Endothelial cell of umbilical vein (primary cell): ENCODE data around the gene LCN12. TPM values are rescaled to one million over a fixed set of nuclear protein-coding genes. Genes with fewer than 3 reads are reported as not detected.

Experiments
- BruUV-seq: library from RNA; stranded (reverse); fragments of 400-500 nt; replicated peaks from 2 replicates; lab custom pipeline; 2021; lab: Mats Ljungman, UMichigan
- CTCF ChIA-PET: fragments of 300-600, 350-600 bp; sonication (Branson Sonifier 250); formaldehyde crosslinking; loops from one replicate; lab custom pipeline; 2021; ENCODE audit warnings: antibody characterized with exemption, inconsistent platforms; lab: Charles Lee
- POLR2A ChIA-PET: fragments of 300-600, 350-600 bp; sonication (Branson Sonifier 250); formaldehyde crosslinking; loops from one replicate; lab custom pipeline; 2021; ENCODE audit warnings: antibody characterized with exemption, inconsistent platforms; lab: Charles Lee
- DNase-seq: peaks from one replicate; pipeline ENCODE4 v3.0.0-alpha.2; 2011; ENCODE audit warnings: low read depth, low spot score
- FAIRE-seq: peaks from 2 replicates; lab custom pipeline; 2011; peaks lifted over from hg19 to GRCh38; lab: Jason Lieb, UNC
- H2AFZ ChIP-seq: 2 replicates; pipeline ENCODE4 v1.6.0; 2012; ENCODE audit warnings: low read depth, low read length, control low read depth, inconsistent platforms
- H3K27ac ChIP-seq: 2 replicates; pipeline ENCODE4 v1.5.1; 2011; ENCODE audit warnings: low read depth, mild to moderate bottlenecking, control low read depth, low read length, moderate library complexity; ENCODE audit not compliant: insufficient read depth
- H3K27me3 ChIP-seq, 2 experiments: 2 replicates each; pipeline versions ENCODE4 v1.6.0 to v1.6.1; 2011; ENCODE audit warnings: low read length in 2 of 2, mixed read lengths in 1 of 2; ENCODE audit not compliant: control insufficient read depth in 2 of 2, insufficient read depth in 2 of 2
- H3K36me3 ChIP-seq, 2 experiments: 2 replicates in 1 of 2; 3 replicates in 1 of 2; pipeline ENCODE4 v1.5.1; 2011; ENCODE audit warnings: low read length in 2 of 2, mild to moderate bottlenecking in 1 of 2, moderate library complexity in 1 of 2; ENCODE audit not compliant: control insufficient read depth in 2 of 2, insufficient read depth in 2 of 2; ENCODE audit errors: extremely low read depth in 1 of 2
- H3K4me1 ChIP-seq: 3 replicates; pipeline ENCODE4 v1.5.1; 2011; ENCODE audit warnings: mild to moderate bottlenecking, low read length; ENCODE audit not compliant: control insufficient read depth, insufficient read depth; ENCODE audit errors: extremely low read depth
- H3K4me2 ChIP-seq: 2 replicates; pipeline ENCODE4 v1.6.1; 2011; ENCODE audit warnings: low read length, control low read depth, mixed read lengths; ENCODE audit not compliant: insufficient read depth
- H3K4me3 ChIP-seq, 3 experiments: fragments of 200-600 bp in 1 of 3; sonication (generic), shearing (Covaris generic) in 1 of 3; replicated peaks in 1 of 3; 2 replicates each; pipeline ENCODE4 v1.5.1; 2011 to 2016; ENCODE audit warnings: control low read depth in 3 of 3, low read length in 3 of 3, mild to moderate bottlenecking in 2 of 3, inconsistent platforms in 1 of 3, low read depth in 1 of 3, moderate library complexity in 1 of 3; ENCODE audit not compliant: insufficient read depth in 1 of 3
- H3K79me2 ChIP-seq: 2 replicates; pipeline ENCODE4 v1.6.0; 2012; ENCODE audit warnings: low read length, inconsistent platforms; ENCODE audit not compliant: control insufficient read depth, insufficient read depth
- H3K9ac ChIP-seq: replicated peaks from 2 replicates; pipeline ENCODE3; 2011; ENCODE audit warnings: low read length, control low read depth; ENCODE audit not compliant: insufficient read depth; ENCODE audit errors: extremely low read depth
- H3K9me1 ChIP-seq: replicated peaks from 3 replicates; pipeline ENCODE4 v1.6.0; 2011; ENCODE audit warnings: mild to moderate bottlenecking, low read length; ENCODE audit not compliant: control insufficient read depth, insufficient read depth; ENCODE audit errors: extremely low read depth
- H3K9me3 ChIP-seq: replicated peaks from 2 replicates; pipeline ENCODE4 v1.5.1; 2012; ENCODE audit warnings: low read length, inconsistent platforms; ENCODE audit not compliant: control insufficient read depth, insufficient read depth
- H4K20me1 ChIP-seq: replicated peaks from 2 replicates; pipeline ENCODE3; 2011; ENCODE audit warnings: mild to moderate bottlenecking, low read length; ENCODE audit not compliant: control insufficient read depth, insufficient read depth; ENCODE audit errors: extremely low read depth
- CTCF ChIP-seq, 2 donors: IDR thresholded peaks; 1 replicate in 1 of 2; 2 replicates in 1 of 2; pipeline ENCODE4 v1.5.1; 2011; ENCODE audit warnings: low read length in 2 of 2, mild to moderate bottlenecking in 2 of 2, moderate library complexity in 2 of 2, control low read depth in 1 of 2, inconsistent platforms in 1 of 2, low read depth in 1 of 2; ENCODE audit not compliant: insufficient read depth in 1 of 2; ENCODE audit errors: extremely low read depth in 1 of 2
- EZH2 ChIP-seq: IDR thresholded peaks from 2 replicates; pipeline ENCODE4 v1.6.1; 2012; ENCODE audit warnings: borderline replicate concordance, low read depth, mild to moderate bottlenecking, moderate library complexity, low read length, inconsistent platforms; ENCODE audit not compliant: severe bottlenecking
- GATA2 ChIP-seq: IDR thresholded peaks from 2 replicates; pipeline ENCODE4 v1.7.0; 2011; ENCODE audit warnings: low read depth, mild to moderate bottlenecking, moderate library complexity, mixed read lengths, low read length; ENCODE audit not compliant: insufficient read length, insufficient read depth
- JUN ChIP-seq: IDR thresholded peaks from 2 replicates; pipeline ENCODE4 v1.6.1; 2011; ENCODE audit warnings: borderline replicate concordance, low read depth; ENCODE audit not compliant: insufficient read length, insufficient read depth
- POLR2A ChIP-seq: IDR thresholded peaks from 2 replicates; pipeline ENCODE4 v1.6.1; 2012; ENCODE audit warnings: low read depth, mild to moderate bottlenecking, control low read depth, low read length
- POLR2AphosphoS5 ChIP-seq: IDR thresholded peaks from 2 replicates; pipeline ENCODE4 v1.6.1; 2012; ENCODE audit warnings: low read depth, mild to moderate bottlenecking, control low read depth, low read length, moderate library complexity; ENCODE audit not compliant: insufficient read depth
- dilution Hi-C: fragments of 300-500 bp; cut with MboI; formaldehyde crosslinking; loops from one replicate; pipeline ENCODE4 v1.15.0; 2019; ENCODE audit warnings: low sequenced_read_pairs; ENCODE audit not compliant: extremely low pct_ligation_motif_present
- intact Hi-C: fragments of 100-400 bp; cut with micrococcal nuclease; formaldehyde crosslinking; loops from one replicate; pipeline ENCODE4 v1.10.0; 2022
- polyA plus RNA-seq, 4 experiments: library from polyadenylated mRNA; depleted of rRNA in 3 of 4; stranded (reverse) in 3 of 4; unstranded in 1 of 4; fragments of >200 nt; gene quantifications; 2 replicates each; pipeline versions ENCODE4 v1.2.1 to v1.2.3, GENCODE V29; 2011 to 2012; ENCODE audit warnings: missing spikeins in 1 of 4
- total RNA-seq: library from RNA; stranded (reverse); gene quantifications from 2 replicates; pipeline ENCODE4 v1.2.3, GENCODE V29; 2021
- TF ChIP-seq, protein P1 (sequence below): IDR thresholded peaks from 2 replicates; pipeline ENCODE4 v1.6.1; 2011; ENCODE audit not compliant: insufficient read depth, insufficient read length

Gene LCN12
- total and polyA plus RNA-seq, 2 donors (not counting 3 experiments of a cell fraction or from before 2014, with no cell fraction given), result 0.35 to 0.52 TPM

- dilution Hi-C loops, result no loop called here
- Histone ChIP-seq H4K20me1 (no peaks in the 10 kb centered on the region), H3K9me3 (no peaks in the 10 kb centered on the region), H3K79me2 (no peaks in the 10 kb centered on the region), H3K27me3 (no peaks in the 10 kb centered on the region), H3K36me3 (peaks cover 5 to 32% of the 10 kb centered on the region in 2 experiments), H3K9ac (no peak overlapping the region), H3K9me1 (no peaks in the 10 kb centered on the region), H3K4me1 (peaks cover 1% of the 10 kb centered on the region), H2AFZ (no peak overlapping the region), H3K4me3 (no peak overlapping the region), H3K27ac (no peak overlapping the region), H3K4me2 (no peak overlapping the region)
- intact Hi-C loops, result no loop called here
- TF ChIP-seq POLR2A (no peak), CTCF (IDR thresholded peaks at IDR 0.05; ENCODE audit: extremely low read depth in 1 of 2, insufficient read depth in 1 of 2, low read depth in 1 of 2, low read length in 2 of 2) (no peak), GATA2 (no peak), EZH2 (no peak), JUN (no peak), POLR2AphosphoS5 (no peak)
- TF ChIP-seq, protein P1, sequence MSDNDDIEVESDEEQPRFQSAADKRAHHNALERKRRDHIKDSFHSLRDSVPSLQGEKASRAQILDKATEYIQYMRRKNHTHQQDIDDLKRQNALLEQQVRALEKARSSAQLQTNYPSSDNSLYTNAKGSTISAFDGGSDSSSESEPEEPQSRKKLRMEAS, result no peak
- ChIA-PET CTCF (no interaction called here), POLR2A (no interaction called here)
- FAIRE-seq (no peak), DNase-seq (no peak)
- no TSS peak for BruUV-seq
These were observed 44.8 kb upstream of the LCN12 start for GRCh38 chr9:136907011-136907914.
